IPS-18a (cell line): ENCODE measurements around the gene UPK1A.
"Not testable (repeated sequence)": the region's sequence is repeated elsewhere in the genome, so short reads cannot be mapped to it uniquely, and the experiment has no call there.

ENCODE experiments used
- H3K27ac ChIP-seq: one replicate; pipeline ENCODE4 v1.5.1; 2013; ENCODE audit warnings: low read length
- H3K27me3 ChIP-seq: one replicate; pipeline ENCODE4 v1.6.1; 2013; ENCODE audit warnings: mild to moderate bottlenecking, low read length; ENCODE audit not compliant: control insufficient read depth, insufficient read depth
- H3K36me3 ChIP-seq: one replicate; pipeline ENCODE4 v1.6.1; 2013; ENCODE audit warnings: low read depth, low read length; ENCODE audit not compliant: control insufficient read depth
- H3K4me1 ChIP-seq: one replicate; pipeline ENCODE4 v1.6.1; 2013; ENCODE audit warnings: low read depth, low read length; ENCODE audit not compliant: control insufficient read depth
- H3K4me3 ChIP-seq: one replicate; pipeline ENCODE4 v1.5.1; 2013; ENCODE audit warnings: low read length
- H3K9ac ChIP-seq: one replicate; pipeline ENCODE4 v1.6.1; 2013; ENCODE audit warnings: mild to moderate bottlenecking, low read length, moderate library complexity
- H3K9me3 ChIP-seq: one replicate; pipeline ENCODE4 v1.6.1; 2013; ENCODE audit warnings: low read depth, low read length; ENCODE audit not compliant: control insufficient read depth

Gene UPK1A

GRCh38 chr19:35669566-35669965, 3.2 kb downstream of the UPK1A start:
- Histone ChIP-seq H3K36me3 (no peaks in the 10 kb centered on the region), H3K9me3 (no peaks in the 10 kb centered on the region), H3K4me1 (no peaks in the 10 kb centered on the region), H3K27ac (no peak overlapping the region), H3K27me3 (peaks cover 13% of the 10 kb centered on the region), H3K9ac (no peak overlapping the region), H3K4me3 (no peak overlapping the region)

DNA sequence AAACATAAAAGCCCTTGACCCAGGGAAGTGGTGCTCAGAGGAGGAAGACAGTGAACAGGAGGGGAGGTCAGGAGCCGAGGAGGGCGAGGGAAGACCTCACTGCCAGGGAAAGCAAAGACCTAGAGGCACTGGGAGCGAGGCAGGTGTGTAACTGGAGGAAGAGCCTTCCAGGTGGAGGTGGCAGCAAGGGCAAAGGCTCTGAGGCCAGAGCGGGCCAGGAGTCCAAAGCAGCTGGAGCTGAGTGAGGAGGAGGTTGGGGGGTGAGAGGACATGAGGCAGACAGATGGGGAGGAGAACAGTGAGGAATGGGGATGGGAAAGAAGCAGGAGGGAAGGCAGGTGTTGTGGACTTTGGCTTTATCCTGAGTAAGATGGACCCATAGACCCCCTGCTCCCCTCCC, 3.7 kb downstream of the UPK1A start:
- Histone ChIP-seq H3K4me3 (no peak overlapping the region), H3K4me1 (no peaks in the 10 kb centered on the region), H3K27me3 (peaks cover 13% of the 10 kb centered on the region), H3K9ac (no peak overlapping the region), H3K36me3 (no peaks in the 10 kb centered on the region), H3K9me3 (no peaks in the 10 kb centered on the region), H3K27ac (no peak overlapping the region)

- peaks cover 13% of the 10 kb centered on the region for H3K27me3 ChIP-seq
Observed at GRCh38 chr19:35670686-35671085, 4.4 kb downstream of the UPK1A start.

GRCh38 chr19:35671818-35672217, 5.5 kb downstream of the UPK1A start:
- Histone ChIP-seq H3K27me3 (peaks cover 13% of the 10 kb centered on the region), H3K4me3 (no peak overlapping the region), H3K27ac (no peak overlapping the region), H3K9me3 (no peaks in the 10 kb centered on the region), H3K9ac (no peak overlapping the region), H3K36me3 (no peaks in the 10 kb centered on the region), H3K4me1 (no peaks in the 10 kb centered on the region)

More at GRCh38 chr19:35670686-35671085, 4.4 kb downstream of the UPK1A start:
- Histone ChIP-seq H3K36me3 (no peaks in the 10 kb centered on the region), H3K27ac (no peak overlapping the region), H3K9ac (no peak overlapping the region), H3K9me3 (no peaks in the 10 kb centered on the region), H3K4me1 (no peaks in the 10 kb centered on the region), H3K4me3 (no peak overlapping the region)

DNA sequence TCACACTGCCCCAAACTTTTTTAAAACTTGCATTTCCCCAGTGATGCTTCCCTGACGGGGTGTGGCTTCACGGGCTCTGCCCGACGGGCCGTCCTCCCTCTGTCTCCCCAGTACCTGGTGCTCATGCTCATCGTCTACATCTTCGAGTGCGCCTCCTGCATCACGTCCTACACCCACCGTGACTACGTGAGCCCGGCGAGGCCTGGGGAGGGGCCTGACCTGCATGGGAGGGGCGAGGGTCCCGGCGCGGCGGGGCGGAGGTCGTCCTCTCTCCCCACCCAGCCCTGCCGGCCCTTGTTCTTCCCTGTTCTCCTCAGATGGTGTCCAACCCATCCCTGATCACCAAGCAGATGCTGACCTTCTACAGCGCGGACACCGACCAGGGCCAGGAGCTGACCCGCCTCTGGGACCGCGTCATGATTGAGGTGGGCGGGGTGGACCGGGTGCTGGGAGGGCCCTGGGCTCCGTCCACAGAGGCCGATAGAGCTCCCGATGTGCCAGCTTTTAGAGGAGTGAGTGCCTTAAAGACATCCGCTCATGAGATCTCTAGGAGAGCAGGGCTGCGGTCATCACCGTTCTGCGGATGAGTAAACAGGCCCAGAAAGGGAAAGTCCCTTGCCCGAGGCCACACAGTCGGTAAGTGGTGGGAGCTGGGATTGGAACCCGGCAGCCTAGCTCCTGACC, 6.9 kb downstream of the UPK1A start:
- Histone ChIP-seq H3K27ac (no peak overlapping the region), H3K9ac (no peak overlapping the region)

GRCh38 chr19:35675589-35676140, 9.3 kb downstream of the UPK1A start:
- Histone ChIP-seq H3K27me3 (peaks cover 9% of the 10 kb centered on the region), H3K9me3 (no peaks in the 10 kb centered on the region), H3K4me3 (no peak overlapping the region), H3K9ac (no peak overlapping the region), H3K27ac (no peak overlapping the region), H3K36me3 (no peaks in the 10 kb centered on the region), H3K4me1 (no peaks in the 10 kb centered on the region)

More for the DNA sequence above, 6.9 kb downstream of the UPK1A start:
- H3K9me3 ChIP-seq: no peaks in the 10 kb centered on the region
- H3K4me1 ChIP-seq: no peaks in the 10 kb centered on the region
- H3K4me3 ChIP-seq: peak overlapping the region; percentile 56
- peaks cover 13% of the 10 kb centered on the region for H3K27me3 ChIP-seq
- no peaks in the 10 kb centered on the region for H3K36me3 ChIP-seq

- Histone ChIP-seq H3K27me3 (no peaks in the 10 kb centered on the region), H3K4me3 (no peak overlapping the region), H3K36me3 (no peaks in the 10 kb centered on the region), H3K9ac (no peak overlapping the region), H3K27ac (no peak overlapping the region), H3K4me1 (peaks cover 3% of the 10 kb centered on the region), H3K9me3 (no peaks in the 10 kb centered on the region)
Observed at GRCh38 chr19:35689836-35690235, 23.5 kb downstream of the UPK1A start.

DNA sequence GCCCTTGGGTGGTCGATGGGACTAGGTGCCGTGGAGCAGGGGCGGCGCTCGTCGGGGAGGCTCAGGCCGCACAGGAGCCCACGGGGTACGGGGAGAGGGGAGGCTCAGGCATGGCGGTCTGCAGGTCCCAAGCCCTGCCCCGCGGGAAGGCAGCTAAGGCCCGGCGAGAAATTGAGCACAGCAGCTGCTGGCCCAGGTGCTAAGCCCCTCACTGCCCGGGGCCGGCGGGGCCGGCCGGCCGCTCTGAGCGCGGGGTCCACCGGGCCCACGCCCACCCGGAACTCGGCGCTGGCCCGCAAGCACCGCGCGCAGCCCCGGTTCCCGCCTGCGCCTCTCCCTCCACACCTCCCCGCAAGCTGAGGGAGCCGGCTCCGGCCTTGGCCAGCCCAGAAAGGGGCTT, 24.8 kb downstream of the UPK1A start:
- not testable (repeated sequence) for H3K27me3 ChIP-seq, H3K9me3 ChIP-seq, H3K4me3 ChIP-seq, H3K36me3 ChIP-seq, H3K27ac ChIP-seq, H3K4me1 ChIP-seq, H3K9ac ChIP-seq

DNA sequence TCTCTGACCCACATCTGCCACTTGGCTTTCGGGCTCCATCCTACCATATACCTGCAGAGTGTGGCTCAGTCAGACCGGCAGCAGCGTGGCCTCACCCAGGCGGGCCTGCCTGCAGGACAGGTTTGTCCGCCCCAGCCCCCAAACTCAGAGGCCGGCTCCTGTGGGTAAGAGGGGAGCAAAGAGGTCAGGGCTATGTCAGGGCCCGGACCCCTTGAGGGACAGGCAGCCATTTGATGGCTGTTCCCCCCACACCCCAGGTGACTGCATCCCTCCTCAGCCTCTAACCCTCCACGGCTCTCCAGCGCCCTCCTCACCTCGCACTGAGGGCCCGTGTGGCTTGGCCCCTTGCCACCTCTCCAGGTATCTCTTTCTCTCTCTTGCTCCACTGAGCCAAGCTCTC, 25.7 kb downstream of the UPK1A start:
- no peaks in the 10 kb centered on the region for H3K9me3 ChIP-seq
- H3K36me3 ChIP-seq: no peaks in the 10 kb centered on the region
- H3K4me3 ChIP-seq: no peak overlapping the region
- peaks cover 3% of the 10 kb centered on the region for H3K4me1 ChIP-seq
- H3K9ac ChIP-seq: no peak overlapping the region
- H3K27me3 ChIP-seq: no peaks in the 10 kb centered on the region
- H3K27ac ChIP-seq: no peak overlapping the region

DNA sequence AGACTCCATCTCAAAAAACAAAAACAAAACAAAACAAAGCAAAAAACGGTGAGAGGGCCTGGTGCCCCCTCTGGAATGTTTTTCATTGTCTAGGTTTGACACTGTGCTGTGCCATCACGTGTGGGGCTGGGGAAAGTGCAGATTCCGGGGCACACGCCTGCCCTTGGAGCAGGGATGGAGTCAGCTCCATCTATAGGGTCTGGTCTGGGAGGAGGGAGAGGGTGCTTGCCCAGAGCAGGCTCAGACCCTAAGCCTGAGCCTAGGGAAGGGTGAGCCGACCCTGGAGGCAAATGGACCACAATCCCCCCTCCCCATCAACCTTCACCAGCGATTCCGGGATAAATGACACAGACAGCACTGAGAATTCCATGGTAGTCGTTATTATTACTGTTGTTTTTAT, 27.1 kb downstream of the UPK1A start:
- Histone ChIP-seq H3K27me3 (no peaks in the 10 kb centered on the region), H3K36me3 (no peaks in the 10 kb centered on the region), H3K4me3 (no peak overlapping the region), H3K4me1 (peaks cover 3% of the 10 kb centered on the region), H3K9ac (no peak overlapping the region), H3K9me3 (no peaks in the 10 kb centered on the region), H3K27ac (no peak overlapping the region)

DNA sequence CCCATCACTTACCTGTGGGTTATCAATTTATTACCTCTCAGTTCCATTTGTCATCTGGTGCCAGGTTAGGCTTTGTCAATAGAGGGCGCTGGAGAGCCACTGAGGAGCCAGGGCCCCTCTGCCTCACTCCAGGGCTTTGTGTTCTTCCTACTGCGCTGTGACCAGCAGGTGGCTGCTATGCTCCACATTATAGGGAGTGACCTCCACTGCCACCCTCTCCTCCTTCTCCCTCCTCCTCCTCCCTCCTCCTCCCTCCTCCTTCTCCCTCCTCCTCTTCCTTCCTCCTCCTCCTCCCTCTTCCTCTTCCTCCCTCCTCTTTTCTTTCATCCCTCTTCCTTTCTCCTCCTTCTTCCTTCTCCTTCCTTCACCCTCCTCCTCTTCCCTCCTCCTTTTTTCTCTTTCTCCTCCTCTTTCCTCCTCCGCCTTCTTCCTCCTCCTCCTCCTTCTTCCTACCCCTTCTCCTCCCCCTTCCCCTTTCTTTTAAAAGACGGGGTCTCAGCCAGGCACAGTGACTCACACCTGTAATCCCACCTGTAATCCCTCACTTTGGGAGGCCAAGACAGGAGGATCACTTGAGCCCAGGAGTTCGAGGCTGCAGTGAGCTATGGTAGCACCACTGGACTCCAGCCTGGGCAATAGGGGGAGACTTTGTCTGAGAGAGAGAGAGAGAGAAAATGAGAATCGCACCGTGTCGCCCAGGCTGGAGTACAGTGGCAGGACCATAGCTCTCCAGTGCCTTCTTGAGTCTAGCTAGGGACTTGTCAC, 27.7 kb downstream of the UPK1A start:
- Histone ChIP-seq H3K9ac (no peak overlapping the region), H3K27me3 (no peaks in the 10 kb centered on the region), H3K4me1 (peaks cover 3% of the 10 kb centered on the region), H3K36me3 (no peaks in the 10 kb centered on the region), H3K4me3 (no peak overlapping the region), H3K27ac (no peak overlapping the region), H3K9me3 (no peaks in the 10 kb centered on the region)
